NB4 (cell line): Measurements from ENCODE around the gene SPRYD3.

Source experiments
- DNase-seq: peaks from one replicate; pipeline ENCODE4 v3.0.0; 2010; ENCODE audit warnings: low read depth
- H3K4me3 ChIP-seq: one replicate; pipeline ENCODE4 v1.5.1; 2011; ENCODE audit warnings: mild to moderate bottlenecking, low read depth, low read length, moderate library complexity
- CTCF ChIP-seq: IDR thresholded peaks from one replicate; pipeline ENCODE4 v1.5.1; 2012; ENCODE audit warnings: low read depth, low read length
- MAX ChIP-seq: IDR thresholded peaks from 2 replicates; pipeline ENCODE4 v1.6.1; 2011; ENCODE audit warnings: low read depth, low read length
- MYC ChIP-seq: IDR thresholded peaks from 2 replicates; pipeline ENCODE4 v1.6.1; 2011; ENCODE audit warnings: low read depth, low read length
- POLR2A ChIP-seq: IDR thresholded peaks from 2 replicates; pipeline ENCODE4 v1.6.1; 2011; ENCODE audit warnings: mild to moderate bottlenecking; ENCODE audit not compliant: insufficient read length; ENCODE audit errors: extremely low read depth

The SPRYD3 gene

GRCh38 chr12:53120685-53121525 is 41.7 kb upstream of the SPRYD3 start:
- TF ChIP-seq CTCF (no peak), MAX (no peak), POLR2A (no peak), MYC (no peak)
- no peak for DNase-seq
- no peak overlapping the region for H3K4me3 ChIP-seq

- no peak for TF ChIP-seq CTCF
- TF ChIP-seq MYC, result no peak
- TF ChIP-seq POLR2A, result no peak
- TF ChIP-seq MAX, result no peak
- H3K4me3 ChIP-seq, result no peak overlapping the region
- no peak for DNase-seq
Observed at GRCh38 chr12:53118751-53119300, 39.6 kb upstream of the SPRYD3 start.

GRCh38 chr12:53115891-53116648 is 36.9 kb upstream of the SPRYD3 start:
- TF ChIP-seq POLR2A (no peak), MYC (no peak), CTCF (no peak), MAX (no peak)
- no peak for DNase-seq
- H3K4me3 ChIP-seq, result no peak overlapping the region

GRCh38 chr12:53115112-53115890 is 36.1 kb upstream of the SPRYD3 start:
- no peak overlapping the region for H3K4me3 ChIP-seq
- TF ChIP-seq MAX (no peak), POLR2A (no peak), MYC (no peak), CTCF (no peak)
- DNase-seq, result no peak

GRCh38 chr12:53113951-53114350 is 34.8 kb upstream of the SPRYD3 start:
- no peak for DNase-seq
- TF ChIP-seq POLR2A (no peak), MYC (no peak), MAX (no peak), CTCF (no peak)

More at GRCh38 chr12:53113951-53114350, 34.8 kb upstream of the SPRYD3 start:
- no peak overlapping the region for H3K4me3 ChIP-seq
